T-helper 17 cell (primary cell): ENCODE results near the gene ZNF653. TPM values are rescaled to one million over a fixed set of nuclear protein-coding genes. Genes with fewer than 3 reads are reported as not detected.
"Not testable (repeated sequence)": the region's sequence is repeated elsewhere in the genome, so short reads cannot be mapped to it uniquely, and the experiment has no call there.

Source experiments
- ATAC-seq: fragments of 150-1000 bp; cut with Tn5 transposase; 2 replicates; pipeline ENCODE4 v1.10.0; 2021; ENCODE audit warnings: mild to moderate bottlenecking, moderate library complexity
- DNase-seq, 3 donors: peaks; one replicate each; pipeline versions ENCODE4 v3.0.0 to v3.0.0-alpha.2; 2020 to 2021
- H3K9me3 ChIP-seq: one replicate; pipeline ENCODE4 v1.7.0; 2013; ENCODE audit warnings: low read length, mild to moderate bottlenecking; ENCODE audit not compliant: control insufficient read depth, poor library complexity, severe bottlenecking
- H3K27ac Mint-ChIP-seq: one replicate; pipeline ENCODE4 v1.8.0; 2022; ENCODE audit warnings: mild to moderate bottlenecking, moderate library complexity, mixed read lengths
- H3K27me3 Mint-ChIP-seq: one replicate; pipeline ENCODE4 v1.8.0; 2022; ENCODE audit warnings: mixed read lengths
- H3K36me3 Mint-ChIP-seq: one replicate; pipeline ENCODE4 v1.8.0; 2022; ENCODE audit warnings: low read depth, mixed read lengths
- H3K4me1 Mint-ChIP-seq: one replicate; pipeline ENCODE4 v1.8.0; 2022; ENCODE audit warnings: mild to moderate bottlenecking, mixed read lengths
- H3K4me3 Mint-ChIP-seq: one replicate; pipeline ENCODE4 v1.8.0; 2022; ENCODE audit warnings: mild to moderate bottlenecking, moderate library complexity, mixed read lengths
- total RNA-seq, 4 donors: library from RNA in 2 of 4; stranded (reverse) in 2 of 4; gene quantifications; one replicate each; pipeline ENCODE4 v1.2.3 and lab custom pipeline; 2022 to 2026

ZNF653 gene
- total RNA-seq, 2 donors from 2014 or later = 15.3 to 15.6 TPM

DNA sequence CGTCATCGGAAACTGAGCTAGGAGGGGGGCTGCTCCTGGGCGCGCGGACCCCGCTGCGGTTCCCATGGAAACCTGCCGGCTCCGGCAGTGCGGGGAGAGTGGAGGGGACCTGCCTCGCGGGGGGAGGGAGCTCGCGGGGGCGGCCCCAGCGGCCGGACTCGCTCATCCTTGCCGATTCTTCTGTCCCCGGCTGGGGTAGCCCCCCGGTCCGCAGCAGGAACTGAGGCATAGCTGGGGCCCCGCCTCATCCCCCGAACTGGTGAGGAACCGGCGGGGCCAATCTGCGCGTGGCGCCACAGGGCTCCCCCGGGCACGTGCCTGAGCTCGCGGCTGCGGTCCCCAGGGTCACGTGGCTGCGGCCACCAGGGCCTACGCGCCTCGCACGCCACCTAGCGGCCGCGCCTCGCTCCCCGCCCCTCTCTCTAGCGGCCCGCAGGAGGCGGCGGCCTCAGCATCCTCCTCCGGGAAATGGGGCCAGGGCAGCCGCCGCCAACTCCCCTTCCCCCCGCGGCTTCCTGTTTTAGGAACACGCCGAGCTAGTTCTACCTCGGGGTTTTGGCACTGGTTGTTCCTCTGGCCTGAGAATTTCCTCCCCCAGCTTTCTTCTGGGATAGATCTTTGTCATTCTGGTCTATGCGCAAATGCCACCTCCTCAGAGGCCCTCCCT, 23.1 kb downstream of the ZNF653 start:
- Mint-ChIP-seq H3K36me3 (peaks cover 5% of the 10 kb centered on the region), H3K4me1 (peaks cover 25% of the 10 kb centered on the region), H3K27ac (peak overlapping the region; percentile 45), H3K4me3 (peak overlapping the region; percentile 79), H3K27me3 (peaks cover 32% of the 10 kb centered on the region)
- DNase-seq = peak; percentile 82 to 90 (median 88)
- no peaks in the 10 kb centered on the region for H3K9me3 ChIP-seq
- peak; percentile 91 for ATAC-seq

- peak; percentile 72 for ATAC-seq
Observed at GRCh38 chr19:11481534-11482383, 23.9 kb downstream of the ZNF653 start.

DNA sequence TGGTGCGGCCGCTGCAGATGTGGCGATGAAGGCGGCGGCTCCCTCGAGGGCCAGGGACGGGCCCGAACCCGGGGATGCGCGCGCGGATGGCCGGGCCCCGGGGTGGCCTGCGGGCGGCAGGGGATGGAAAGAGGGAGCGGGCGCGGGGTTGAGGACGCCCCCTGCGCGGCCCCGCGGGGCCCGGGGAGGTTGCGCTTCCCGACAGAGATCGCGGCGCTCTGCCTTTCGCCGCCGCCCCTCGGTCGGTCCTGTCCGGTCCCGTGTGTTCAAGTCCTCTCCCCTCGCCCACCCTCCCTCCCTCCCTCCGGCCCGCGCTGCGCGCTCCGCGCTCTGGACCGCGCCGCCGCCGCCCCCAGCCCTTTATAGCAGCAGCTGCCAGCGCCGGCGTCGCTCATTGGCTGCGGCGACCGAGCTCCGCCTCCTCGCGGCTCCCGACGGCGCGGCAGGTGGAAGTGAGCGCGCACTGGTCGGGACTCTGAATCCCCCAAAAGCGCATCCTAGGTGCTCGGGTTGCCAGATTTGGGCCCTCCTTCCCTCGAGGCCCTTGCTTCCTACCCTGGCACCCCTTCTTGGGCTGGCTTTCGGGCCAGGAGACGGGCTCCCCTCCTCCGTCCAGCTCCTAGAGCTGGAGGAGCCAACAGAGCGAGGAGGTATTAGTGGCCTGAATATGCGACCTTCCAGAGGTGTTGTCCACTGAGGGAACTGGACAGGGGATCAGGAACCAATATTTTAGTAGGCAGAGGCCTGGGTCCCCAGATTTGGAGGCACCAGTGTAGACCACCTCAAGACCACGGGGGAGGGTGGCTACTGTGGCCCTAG, 24.7 kb downstream of the ZNF653 start, which contains the start of gene ELAVL3:
ELAVL3 (minus strand) TSS at position 332 of the 819 bp plus-strand sequence. CDS start 438 bp downstream, outside the sequence.
- H3K4me1 Mint-ChIP-seq = peaks cover 25% of the 10 kb centered on the region
- DNase-seq = no peak
- ATAC-seq = no peak
- H3K27me3 Mint-ChIP-seq = peaks cover 37% of the 10 kb centered on the region
- peak within 1 kb of the TSS; percentile 45 for H3K27ac Mint-ChIP-seq
- peak within 1 kb of the TSS; percentile 79 for H3K4me3 Mint-ChIP-seq
- no peaks in the 10 kb centered on the region for H3K9me3 ChIP-seq
- peaks cover 5% of the 10 kb centered on the region for H3K36me3 Mint-ChIP-seq

More at GRCh38 chr19:11481534-11482383, 23.9 kb downstream of the ZNF653 start:
- Mint-ChIP-seq H3K27ac (peak overlapping the region; percentile 45), H3K4me1 (peaks cover 25% of the 10 kb centered on the region), H3K4me3 (peak overlapping the region; percentile 79), H3K27me3 (peaks cover 37% of the 10 kb centered on the region), H3K36me3 (peaks cover 5% of the 10 kb centered on the region)
- H3K9me3 ChIP-seq = no peaks in the 10 kb centered on the region
- peak; percentile 35 to 47 (median 44) for DNase-seq

GRCh38 chr19:11479898-11480714, 25.5 kb downstream of the ZNF653 start:
- no peak for DNase-seq
- Mint-ChIP-seq H3K27me3 (peaks cover 33% of the 10 kb centered on the region), H3K4me3 (no peak overlapping the region), H3K36me3 (peaks cover 4% of the 10 kb centered on the region), H3K4me1 (peaks cover 24% of the 10 kb centered on the region), H3K27ac (no peak overlapping the region)
- H3K9me3 ChIP-seq = no peaks in the 10 kb centered on the region
- ATAC-seq = no peak

GRCh38 chr19:11479090-11479897, 26.3 kb downstream of the ZNF653 start:
- H3K4me1 Mint-ChIP-seq = peaks cover 23% of the 10 kb centered on the region
- peak overlapping the region; percentile 72 for H3K4me3 Mint-ChIP-seq
- peaks cover 33% of the 10 kb centered on the region for H3K27me3 Mint-ChIP-seq
- DNase-seq (peak in 1 of 3 donors; percentile 21), ATAC-seq (no peak)
- peak overlapping the region; percentile 54 for H3K27ac Mint-ChIP-seq
- peaks cover 3% of the 10 kb centered on the region for H3K36me3 Mint-ChIP-seq
- no peaks in the 10 kb centered on the region for H3K9me3 ChIP-seq

- Mint-ChIP-seq H3K4me1 (peaks cover 23% of the 10 kb centered on the region), H3K27me3 (peaks cover 33% of the 10 kb centered on the region), H3K36me3 (peaks cover 3% of the 10 kb centered on the region), H3K4me3 (peak overlapping the region; percentile 72), H3K27ac (peak overlapping the region; percentile 54)
- no peak for ATAC-seq
- no peaks in the 10 kb centered on the region for H3K9me3 ChIP-seq
- no peak for DNase-seq
Observed at GRCh38 chr19:11478167-11479089, 27.2 kb downstream of the ZNF653 start.

GRCh38 chr19:11475861-11476260, 29.8 kb downstream of the ZNF653 start:
- peaks cover 3% of the 10 kb centered on the region for H3K36me3 Mint-ChIP-seq
- H3K9me3 ChIP-seq = no peaks in the 10 kb centered on the region
- no peak overlapping the region for H3K27ac Mint-ChIP-seq
- H3K4me1 Mint-ChIP-seq = peaks cover 8% of the 10 kb centered on the region
- peaks cover 26% of the 10 kb centered on the region for H3K27me3 Mint-ChIP-seq
- no peak overlapping the region for H3K4me3 Mint-ChIP-seq
- no peak for DNase-seq
- ATAC-seq = no peak

DNA sequence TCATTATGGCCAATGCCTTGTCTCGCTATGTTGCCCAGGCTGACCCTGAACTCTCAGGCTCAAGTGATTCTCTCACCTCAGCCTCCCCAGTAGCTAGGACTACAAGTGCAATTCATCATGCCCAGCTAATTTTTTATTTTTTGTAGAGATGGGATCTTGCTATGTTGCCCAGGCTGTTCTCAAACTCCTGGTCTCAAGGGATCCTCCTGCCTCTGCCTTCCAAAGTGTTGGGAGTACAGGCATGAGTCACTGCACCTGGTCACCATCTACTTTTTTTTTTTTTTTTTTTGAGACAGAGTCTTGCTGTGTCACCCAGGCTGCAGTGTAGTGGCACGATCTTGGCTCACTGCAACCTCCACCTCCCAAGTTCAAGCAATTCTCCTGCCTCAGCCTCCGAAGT, 30.3 kb downstream of the ZNF653 start:
- H3K9me3 ChIP-seq, H3K4me3 Mint-ChIP-seq: not testable (repeated sequence)

DNA sequence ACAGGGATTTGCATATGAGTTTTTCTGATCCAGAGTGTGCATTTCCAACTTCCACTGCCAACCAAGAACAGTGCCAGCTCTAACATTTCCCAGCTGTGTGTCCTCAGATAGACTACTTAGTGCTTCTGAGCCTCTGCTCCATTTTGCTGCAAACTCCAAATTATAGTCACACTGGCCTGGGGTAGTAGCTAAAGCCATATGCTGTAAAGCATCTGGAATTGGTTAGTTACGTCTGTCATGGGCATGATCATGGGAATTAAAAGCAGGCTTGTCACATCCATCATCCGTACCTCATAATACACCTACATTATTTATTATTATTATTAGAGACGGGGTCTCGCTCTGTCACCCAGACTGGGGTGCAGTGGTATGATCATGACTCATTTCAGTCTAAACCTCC, 31.9 kb downstream of the ZNF653 start:
- no peaks in the 10 kb centered on the region for H3K9me3 ChIP-seq
- ATAC-seq (no peak), DNase-seq (no peak)
- Mint-ChIP-seq H3K4me1 (peaks cover 2% of the 10 kb centered on the region), H3K27me3 (peaks cover 20% of the 10 kb centered on the region), H3K27ac (no peak overlapping the region), H3K36me3 (no peaks in the 10 kb centered on the region), H3K4me3 (no peak overlapping the region)

More for the DNA sequence above, 30.3 kb downstream of the ZNF653 start:
- ATAC-seq, H3K4me1 Mint-ChIP-seq, H3K27ac Mint-ChIP-seq, H3K36me3 Mint-ChIP-seq, DNase-seq: not testable (repeated sequence)
- peaks cover 26% of the 10 kb centered on the region for H3K27me3 Mint-ChIP-seq

DNA sequence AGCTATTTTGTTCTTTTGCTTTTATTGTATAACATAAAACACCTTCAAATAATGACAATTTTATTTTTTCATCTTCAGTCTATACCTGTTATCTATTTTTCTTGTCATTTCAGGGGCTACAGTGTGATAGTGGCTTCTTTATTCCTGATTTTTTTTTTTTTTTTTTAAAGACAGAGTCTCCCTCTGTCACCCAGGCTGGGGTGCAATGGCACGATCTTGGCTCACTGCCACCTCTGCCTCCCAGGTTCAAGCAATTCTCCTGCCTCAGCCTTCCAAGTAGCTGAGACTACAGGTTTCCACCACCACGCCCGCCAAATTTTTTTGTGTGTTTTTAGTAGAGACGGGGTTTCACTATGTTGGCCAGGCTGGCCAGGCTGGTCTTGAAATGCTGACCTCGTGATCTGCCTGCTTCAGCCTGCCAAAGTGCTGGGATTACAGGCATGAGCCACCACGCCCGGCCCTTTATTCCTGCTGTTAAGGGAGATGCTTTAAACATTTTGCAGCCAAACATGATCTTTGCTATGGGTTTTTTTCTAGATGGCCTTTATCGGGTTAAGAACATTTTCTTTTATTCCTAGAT, 37.3 kb downstream of the ZNF653 start:
- not testable (repeated sequence) for ATAC-seq, H3K36me3 Mint-ChIP-seq, H3K27ac Mint-ChIP-seq, H3K27me3 Mint-ChIP-seq, H3K9me3 ChIP-seq, DNase-seq, H3K4me1 Mint-ChIP-seq, H3K4me3 Mint-ChIP-seq

GRCh38 chr19:11465600-11465999, 40.0 kb downstream of the ZNF653 start:
- Mint-ChIP-seq H3K36me3 (no peaks in the 10 kb centered on the region), H3K4me1 (peaks cover 5% of the 10 kb centered on the region), H3K4me3 (no peak overlapping the region), H3K27ac (no peak overlapping the region), H3K27me3 (no peaks in the 10 kb centered on the region)
- no peak for DNase-seq
- ATAC-seq = no peak
- H3K9me3 ChIP-seq = no peaks in the 10 kb centered on the region
